ENCODE results near the gene PTPN4. TPM values are rescaled to one million over a fixed set of nuclear protein-coding genes. Genes with fewer than 3 reads are reported as not detected.

The PTPN4 gene
- total RNA-seq, 3 donors from 2014 or later = 23.1 to 35.4 (median 30.1) TPM

DNA sequence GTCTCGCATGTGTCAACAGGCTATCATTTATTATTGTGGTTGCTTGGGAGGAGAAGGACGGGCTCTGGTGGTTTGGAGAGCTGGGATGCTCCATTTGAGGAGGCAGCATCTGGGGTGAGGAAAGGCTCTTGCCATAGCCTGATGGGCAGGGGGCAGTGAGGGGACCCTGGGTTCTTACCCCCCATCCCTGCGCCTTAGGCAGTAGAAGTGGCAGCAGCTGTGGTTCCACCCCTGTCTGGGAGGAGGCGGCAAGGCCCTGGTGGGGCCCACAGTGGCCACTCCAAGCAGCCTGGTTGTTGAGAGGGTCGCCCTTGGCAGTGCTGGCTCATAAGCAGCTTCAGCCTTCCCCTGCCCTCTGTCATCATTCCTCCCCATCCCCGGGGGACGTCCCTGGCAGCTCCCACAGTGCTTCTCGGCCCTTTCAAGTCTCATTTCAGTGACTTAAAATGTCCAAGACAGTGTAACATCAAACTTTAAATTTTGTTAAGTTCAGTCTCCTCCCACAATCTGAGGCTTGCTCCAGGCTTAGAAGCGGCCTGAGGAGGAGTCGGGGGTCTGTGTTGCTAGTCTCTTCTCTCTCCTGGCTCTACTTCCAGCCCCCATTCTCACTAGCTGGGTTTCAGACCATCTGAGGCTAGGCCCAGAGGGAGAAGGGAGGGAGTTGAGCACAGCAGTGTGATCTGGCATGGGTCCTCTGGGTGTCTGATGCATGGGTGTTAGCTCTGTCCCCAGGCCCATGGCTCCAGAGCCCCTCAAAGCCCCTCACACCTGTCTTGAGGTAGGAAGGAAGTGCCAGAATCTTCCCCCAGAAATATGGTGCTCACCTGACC is 34.9 kb upstream of the PTPN4 start:
- ATAC-seq (no peak), DNase-seq (no peak)
- Histone ChIP-seq H3K9me3 (no peaks in the 10 kb centered on the region), H3K4me1 (ENCODE audit: low read depth) (no peaks in the 10 kb centered on the region), H3K36me3 (ENCODE audit: low read depth) (no peaks in the 10 kb centered on the region), H3K4me3 (no peak overlapping the region)
- TF ChIP-seq CTCF (IDR thresholded peaks at IDR 0.05) = no peak
- intact Hi-C loops (cut with DNase I, micrococcal nuclease) = no loop called here

- no peaks in the 10 kb centered on the region for H3K9me3 ChIP-seq
- no peaks in the 10 kb centered on the region for H3K36me3 ChIP-seq (ENCODE audit: low read depth)
- intact Hi-C loops (cut with DNase I, micrococcal nuclease) = no loop called here
- H3K4me1 ChIP-seq (ENCODE audit: low read depth) = no peaks in the 10 kb centered on the region
- ATAC-seq = no peak
- TF ChIP-seq CTCF (IDR thresholded peaks at IDR 0.05) = no peak
- no peak overlapping the region for H3K4me3 ChIP-seq
- DNase-seq = no peak
Measured at GRCh38 chr2:119727493-119727892, 32.2 kb upstream of the PTPN4 start.

GRCh38 chr2:119728421-119728820 is 31.3 kb upstream of the PTPN4 start:
- TF ChIP-seq CTCF (IDR thresholded peaks at IDR 0.05) = no peak
- Histone ChIP-seq H3K9me3 (no peaks in the 10 kb centered on the region), H3K4me1 (ENCODE audit: low read depth) (no peaks in the 10 kb centered on the region), H3K4me3 (no peak overlapping the region), H3K36me3 (ENCODE audit: low read depth) (no peaks in the 10 kb centered on the region)
- no peak for DNase-seq
- no peak for ATAC-seq
- intact Hi-C loops (cut with DNase I, micrococcal nuclease) = no loop called here

GRCh38 chr2:119730671-119731177 is 29.0 kb upstream of the PTPN4 start:
- Histone ChIP-seq H3K4me3 (no peak overlapping the region), H3K9me3 (no peaks in the 10 kb centered on the region), H3K36me3 (ENCODE audit: low read depth) (no peaks in the 10 kb centered on the region), H3K4me1 (ENCODE audit: low read depth) (no peaks in the 10 kb centered on the region)
- DNase-seq = no peak
- no peak for ATAC-seq
- no peak for TF ChIP-seq CTCF (IDR thresholded peaks at IDR 0.05)
- intact Hi-C loops (cut with DNase I, micrococcal nuclease) = no loop called here

- intact Hi-C loops (cut with DNase I, micrococcal nuclease) = no loop called here
- Histone ChIP-seq H3K4me3 (no peak overlapping the region), H3K36me3 (ENCODE audit: low read depth) (no peaks in the 10 kb centered on the region), H3K4me1 (ENCODE audit: low read depth) (no peaks in the 10 kb centered on the region), H3K9me3 (no peaks in the 10 kb centered on the region)
- DNase-seq (no peak), ATAC-seq (no peak)
- no peak for TF ChIP-seq CTCF (IDR thresholded peaks at IDR 0.05)
Measured at GRCh38 chr2:119731983-119732382, 27.7 kb upstream of the PTPN4 start.

Data from mucosa of descending colon (tissue), 3 donors.